IMR-90 (cell line): ENCODE data around the gene SP2. TPM values are rescaled to one million over a fixed set of nuclear protein-coding genes. Genes with fewer than 3 reads are reported as not detected.

Source experiments
- ATAC-seq: fragments of 200-7000 bp; cut with Tn5 transposase; 2 replicates; pipeline ENCODE4 v1.9.1; 2020; ENCODE audit warnings: low read depth, mild to moderate bottlenecking, moderate library complexity
- BruUV-seq: library from RNA; stranded (reverse); fragments of 400-500 nt; replicated peaks from 2 replicates; lab custom pipeline; 2021; lab: Mats Ljungman, UMichigan
- CTCF ChIA-PET: fragments of 300-600 bp; formaldehyde crosslinking; extraction: SDS; loops from one replicate; lab custom pipeline; 2021; ENCODE audit warnings: antibody characterized with exemption; lab: Yijun Ruan, JAX
- POLR2A ChIA-PET: fragments of 300-600 bp; sonication (Branson Sonifier 250); formaldehyde crosslinking; loops from one replicate; lab custom pipeline; 2022; ENCODE audit warnings: antibody characterized with exemption; ENCODE audit not compliant: unreplicated experiment; lab: Charles Lee
- DNase-seq: peaks from one replicate; pipeline ENCODE4 v3.0.0; 2013
- H2AFZ ChIP-seq: replicated peaks from 2 replicates; pipeline ENCODE3; 2013; ENCODE audit warnings: low read length, mild to moderate bottlenecking; ENCODE audit not compliant: poor library complexity
- H2AK5ac ChIP-seq: 2 replicates; pipeline ENCODE4 v1.6.1; 2013; ENCODE audit warnings: low read depth, low read length, inconsistent platforms
- H2AK9ac ChIP-seq: replicated peaks from 2 replicates; pipeline ENCODE3; 2013; ENCODE audit warnings: mild to moderate bottlenecking, low read depth, low read length, moderate library complexity; ENCODE audit not compliant: poor library complexity
- H2BK120ac ChIP-seq: 2 replicates; pipeline ENCODE4 v1.6.1; 2013; ENCODE audit warnings: low read depth, low read length, inconsistent platforms
- H2BK15ac ChIP-seq: 3 replicates; pipeline ENCODE4 v1.6.1; 2013; ENCODE audit warnings: low read depth, low read length, inconsistent platforms
- H2BK20ac ChIP-seq: 2 replicates; pipeline ENCODE4 v1.6.1; 2013; ENCODE audit warnings: low read depth, mild to moderate bottlenecking, inconsistent platforms, low read length, moderate library complexity
- H2BK5ac ChIP-seq: 2 replicates; pipeline ENCODE4 v1.6.1; 2013; ENCODE audit warnings: mild to moderate bottlenecking, low read depth, low read length, inconsistent platforms; ENCODE audit not compliant: poor library complexity, severe bottlenecking
- H3K14ac ChIP-seq: replicated peaks from 2 replicates; pipeline ENCODE4 v1.6.1; 2013; ENCODE audit warnings: low read depth, low read length, inconsistent platforms
- H3K18ac ChIP-seq: 2 replicates; pipeline ENCODE4 v1.6.1; 2013; ENCODE audit warnings: low read depth, low read length, control low read depth
- H3K23ac ChIP-seq: 2 replicates; pipeline ENCODE4 v1.6.1; 2013; ENCODE audit warnings: low read depth, low read length, inconsistent platforms
- H3K27ac ChIP-seq: 2 replicates; pipeline ENCODE4 v1.5.1; 2013; ENCODE audit warnings: mild to moderate bottlenecking, control low read depth, low read length; ENCODE audit not compliant: insufficient read depth
- H3K27me3 ChIP-seq: 2 replicates; pipeline ENCODE4 v1.6.1; 2013; ENCODE audit warnings: low read length; ENCODE audit not compliant: control insufficient read depth, insufficient read depth
- H3K36me3 ChIP-seq: 2 replicates; pipeline ENCODE4 v1.6.1; 2013; ENCODE audit warnings: low read length, mixed read lengths; ENCODE audit not compliant: control insufficient read depth, insufficient read depth
- H3K4ac ChIP-seq: 2 replicates; pipeline ENCODE4 v1.6.1; 2013; ENCODE audit warnings: low read depth, low read length, inconsistent platforms
- H3K4me1 ChIP-seq: 2 replicates; pipeline ENCODE4 v1.6.1; 2013; ENCODE audit warnings: low read length, mixed read lengths; ENCODE audit not compliant: control insufficient read depth, insufficient read depth
- H3K4me2 ChIP-seq: 2 replicates; pipeline ENCODE4 v1.6.1; 2013; ENCODE audit warnings: low read depth, mild to moderate bottlenecking, control low read depth, low read length, moderate library complexity
- H3K4me3 ChIP-seq: 2 replicates; pipeline ENCODE4 v1.5.1; 2013; ENCODE audit warnings: low read depth, mild to moderate bottlenecking, control low read depth, low read length, moderate library complexity; ENCODE audit not compliant: insufficient read depth
- H3K56ac ChIP-seq: 2 replicates; pipeline ENCODE4 v1.6.1; 2013; ENCODE audit warnings: low read length, inconsistent platforms; ENCODE audit not compliant: insufficient read depth; ENCODE audit errors: extremely low read depth
- H3K79me1 ChIP-seq, 2 experiments: 2 replicates each; pipeline ENCODE4 v1.6.1; 2013; ENCODE audit warnings: low read length in 2 of 2, inconsistent platforms in 1 of 2, low read depth in 1 of 2
- H3K9ac ChIP-seq: 2 replicates; pipeline ENCODE4 v1.6.1; 2013; ENCODE audit warnings: low read depth, low read length, control low read depth
- H3K9me1 ChIP-seq: 2 replicates; pipeline ENCODE4 v1.6.1; 2013; ENCODE audit warnings: low read length, inconsistent platforms; ENCODE audit not compliant: insufficient read depth
- H3K9me3 ChIP-seq: 2 replicates; pipeline ENCODE4 v1.6.1; 2013; ENCODE audit warnings: low read length; ENCODE audit not compliant: control insufficient read depth, insufficient read depth
- H4K20me1 ChIP-seq: 2 replicates; pipeline ENCODE4 v1.6.1; 2013; ENCODE audit warnings: low read length, inconsistent platforms; ENCODE audit not compliant: insufficient read depth
- H4K5ac ChIP-seq: 2 replicates; pipeline ENCODE4 v1.6.1; 2013; ENCODE audit warnings: mild to moderate bottlenecking, low read depth, low read length, control low read depth
- H4K8ac ChIP-seq, 2 experiments: 2 replicates each; pipeline ENCODE4 v1.6.1; 2013; ENCODE audit warnings: low read depth in 2 of 2, low read length in 2 of 2, control low read depth in 1 of 2, inconsistent platforms in 1 of 2
- H4K91ac ChIP-seq: 2 replicates; pipeline ENCODE4 v1.6.1; 2013; ENCODE audit warnings: low read depth, low read length, inconsistent platforms; ENCODE audit not compliant: insufficient read depth
- BHLHE40 ChIP-seq: fragments of 150-350 bp; IDR thresholded peaks from 2 replicates; pipeline ENCODE4 v1.6.1; 2016; ENCODE audit warnings: mild to moderate bottlenecking, low read depth, low read length
- CEBPB ChIP-seq: IDR thresholded peaks from 2 replicates; pipeline ENCODE4 v1.6.1; 2012; ENCODE audit warnings: low read depth, low read length, improper control_type of control experiment
- CHD1 ChIP-seq: IDR thresholded peaks from 2 replicates; pipeline ENCODE4 v1.6.1; 2012; ENCODE audit warnings: low read depth, low read length, improper control_type of control experiment
- MAFK ChIP-seq: IDR thresholded peaks from 2 replicates; pipeline ENCODE4 v1.6.1; 2012; ENCODE audit warnings: low read depth, low read length, improper control_type of control experiment
- MAZ ChIP-seq: IDR thresholded peaks from 2 replicates; pipeline ENCODE4 v1.6.1; 2012; ENCODE audit warnings: low read depth, mild to moderate bottlenecking, low read length, improper control_type of control experiment, moderate library complexity, borderline replicate concordance
- MXI1 ChIP-seq: IDR thresholded peaks from 2 replicates; pipeline ENCODE4 v1.6.1; 2012; ENCODE audit warnings: low read depth, mild to moderate bottlenecking, low read length, moderate library complexity, borderline replicate concordance
- POLR2A ChIP-seq: IDR thresholded peaks from 2 replicates; pipeline ENCODE4 v1.6.1; 2012; ENCODE audit warnings: mild to moderate bottlenecking, low read depth, low read length
- RAD21 ChIP-seq: IDR thresholded peaks from 2 replicates; pipeline ENCODE4 v1.6.1; 2012; ENCODE audit warnings: low read length, improper control_type of control experiment
- RFX5 ChIP-seq: IDR thresholded peaks from 2 replicates; pipeline ENCODE4 v1.8.0; 2012; ENCODE audit warnings: low read depth, mild to moderate bottlenecking, low read length, moderate library complexity
- WGBS, 2 experiments: methylation state at CpG; one replicate each; pipeline versions ENCODE4 v1.1.5 to v1.1.7; 2013; ENCODE audit warnings: missing lambda C conversion rate in 2 of 2; ENCODE audit not compliant: insufficient read length in 1 of 2; ENCODE audit errors: extremely low coverage in 2 of 2; 5-methylcytosine and 5-hydroxymethylcytosine counted together
- dilution Hi-C: fragments of 300-500 bp; cut with HindIII; formaldehyde crosslinking; loops from one replicate; pipeline ENCODE4 v1.14.3; 2018; ENCODE audit warnings: low sequenced_read_pairs; ENCODE audit not compliant: unreplicated experiment
- in situ Hi-C: fragments of 300-500 bp; cut with MboI; formaldehyde crosslinking; loops from 3 replicates; pipeline ENCODE4 v1.14.3; 2019; ENCODE audit warnings: low sequenced_read_pairs, inconsistent platforms, mixed read lengths
- intact Hi-C: fragments of 100-400 bp; cut with micrococcal nuclease; formaldehyde crosslinking; loops from 2 replicates; pipeline ENCODE4 v1.10.0; 2022
- polyA plus RNA-seq, 3 experiments: library from polyadenylated mRNA; depleted of rRNA; stranded (reverse); fragments of >200 nt; gene quantifications; 2 replicates each; pipeline ENCODE4 v1.2.3, GENCODE V29; 2012; ENCODE audit warnings: low replicate concordance in 1 of 3
- total RNA-seq: library from RNA; depleted of rRNA; stranded (reverse); fragments of >200 nt; gene quantifications from 2 replicates; pipeline ENCODE4 v1.2.3, GENCODE V29; 2012

SP2 gene
- total and polyA plus RNA-seq, 2 of the 4 experiments (the other 2 are of a cell fraction) = 0.72 to 13.8 TPM

GRCh38 chr17:47924785-47925677, 29.0 kb downstream of the SP2 start:
- no peak overlapping the region for H4K91ac ChIP-seq
- CTCF ChIA-PET = no interaction called here
- H3K56ac ChIP-seq = no peak overlapping the region
- no peaks in the 10 kb centered on the region for H3K79me1 ChIP-seq
- POLR2A ChIA-PET = no interaction called here
- no peaks in the 10 kb centered on the region for H3K9me1 ChIP-seq
- no peak overlapping the region for H4K8ac ChIP-seq
- H3K18ac ChIP-seq = no peak overlapping the region
- dilution Hi-C loops = no loop called here
- WGBS, 2 experiments = 87% methylated on average over 9 of the region's 23 CpGs; no CpG with 5 or more reads in 1 of the 2 experiments
- no peak overlapping the region for H2BK20ac ChIP-seq
- no peak overlapping the region for H3K9ac ChIP-seq
- H3K9me3 ChIP-seq = no peaks in the 10 kb centered on the region
- H3K4me2 ChIP-seq = no peak overlapping the region
- H3K4me3 ChIP-seq = no peak overlapping the region
- no peak overlapping the region for H3K23ac ChIP-seq
- TF ChIP-seq MAZ = no peak
- no peak for TF ChIP-seq CHD1
- TF ChIP-seq MAFK = no peak
- no peak for TF ChIP-seq CEBPB
- TF ChIP-seq BHLHE40 = no peak
- no peak for TF ChIP-seq RFX5
- TF ChIP-seq MXI1 = no peak
- no peak for TF ChIP-seq POLR2A
- no peak for TF ChIP-seq RAD21
- H3K36me3 ChIP-seq = peaks cover 34% of the 10 kb centered on the region
- no TSS peak for BruUV-seq
- H3K14ac ChIP-seq = no peak overlapping the region
- ATAC-seq (no peak), DNase-seq (no peak)
- no peak overlapping the region for H2AK9ac ChIP-seq
- in situ Hi-C loops = no loop called here
- H2BK120ac ChIP-seq = no peak overlapping the region
- intact Hi-C loops = no loop called here
- H2AFZ ChIP-seq = peak overlapping the region; percentile 43
- no peak overlapping the region for H3K4ac ChIP-seq
- H3K4me1 ChIP-seq = no peaks in the 10 kb centered on the region
- no peak overlapping the region for H2BK15ac ChIP-seq
- no peak overlapping the region for H4K5ac ChIP-seq
- no peak overlapping the region for H2BK5ac ChIP-seq
- H2AK5ac ChIP-seq = no peak overlapping the region
- H3K27me3 ChIP-seq = no peaks in the 10 kb centered on the region
- no peaks in the 10 kb centered on the region; the same call in 1 of the 2 replicates for H4K20me1 ChIP-seq
- H3K27ac ChIP-seq = no peak overlapping the region
